GM23248 (cell line): ENCODE data around the gene ATG2B.

ENCODE experiments used
- EZH2 ChIP-seq: fragments of 200-600 bp; sonication (generic); IDR thresholded peaks from 2 replicates; pipeline ENCODE4 v1.6.1; 2018; ENCODE audit warnings: antibody characterized with exemption, mild to moderate bottlenecking; ENCODE audit not compliant: insufficient read depth, poor library complexity, severe bottlenecking
- EZH2phosphoT487 ChIP-seq: fragments of 200-600 bp; sonication (generic); IDR thresholded peaks from 2 replicates; pipeline ENCODE4 v1.6.1; 2018; ENCODE audit warnings: antibody characterized with exemption, moderate library complexity, mild to moderate bottlenecking, low read depth; ENCODE audit not compliant: insufficient read depth

DNA sequence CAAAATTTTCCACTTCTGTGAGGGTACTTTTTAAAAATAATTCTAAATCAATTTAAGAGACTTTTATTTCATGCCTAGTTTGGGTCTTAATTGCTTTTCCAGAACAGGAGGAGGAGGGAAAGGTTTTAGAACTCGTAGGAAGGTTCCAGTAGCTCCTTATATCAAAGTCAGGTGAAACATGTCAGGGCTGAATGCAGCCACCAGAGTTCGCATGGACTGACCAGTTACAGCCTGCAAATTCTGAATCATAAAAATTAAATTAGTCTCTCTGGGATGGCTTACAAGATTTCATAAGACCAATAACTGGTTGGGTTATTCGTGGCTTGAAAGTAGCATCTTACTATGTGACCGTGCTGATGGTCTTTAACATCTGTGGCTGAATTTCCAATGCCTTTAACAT is 106.7 kb downstream of the ATG2B start:
- no peak for TF ChIP-seq EZH2
- no peak for TF ChIP-seq EZH2phosphoT487
